Fibroblast of skin of back (primary cell): ENCODE results near the gene MARCHF9.

Experiments
- DNase-seq: peaks from one replicate; pipeline ENCODE4 v3.0.0-alpha.2; 2013

The MARCHF9 gene

GRCh38 chr12:57755454-57756372 lies 810 bp downstream of the MARCHF9 start:
- no peak for DNase-seq

GRCh38 chr12:57756406-57757341 lies 1.8 kb downstream of the MARCHF9 start:
- DNase-seq = no peak

GRCh38 chr12:57757771-57758170 lies 2.9 kb downstream of the MARCHF9 start:
- no peak for DNase-seq

GRCh38 chr12:57758552-57759359 lies 3.9 kb downstream of the MARCHF9 start:
- no peak for DNase-seq

- DNase-seq = no peak
Observed at GRCh38 chr12:57759360-57759980, 4.6 kb downstream of the MARCHF9 start.

- no peak for DNase-seq
Observed at GRCh38 chr12:57760347-57760982, 5.6 kb downstream of the MARCHF9 start.

GRCh38 chr12:57761391-57761998 lies 6.6 kb downstream of the MARCHF9 start:
- DNase-seq = no peak

- DNase-seq = no peak
Observed at GRCh38 chr12:57762463-57762862, 7.6 kb downstream of the MARCHF9 start.

GRCh38 chr12:57763881-57764661 lies 9.2 kb downstream of the MARCHF9 start:
- DNase-seq = no peak

- no peak for DNase-seq
Observed at GRCh38 chr12:57764662-57765002, 9.7 kb downstream of the MARCHF9 start.

- DNase-seq = peak; percentile 40
Observed at GRCh38 chr12:57765003-57765697, 10.2 kb downstream of the MARCHF9 start.

GRCh38 chr12:57765698-57766463 lies 11.0 kb downstream of the MARCHF9 start:
- DNase-seq = no peak

GRCh38 chr12:57766464-57767304 lies 11.8 kb downstream of the MARCHF9 start, which contains the start of gene CYP27B1:
CYP27B1 (minus strand) TSS chr12:57767078; CDS start chr12:57767041, 37 bp downstream.
- no peak for DNase-seq

GRCh38 chr12:57767305-57767698 lies 12.4 kb downstream of the MARCHF9 start:
- no peak for DNase-seq

- DNase-seq = no peak
Observed at GRCh38 chr12:57767876-57768275, 13.0 kb downstream of the MARCHF9 start.

GRCh38 chr12:57769594-57769993 lies 14.7 kb downstream of the MARCHF9 start:
- no peak for DNase-seq

- DNase-seq = no peak
Observed at GRCh38 chr12:57770734-57771133, 15.8 kb downstream of the MARCHF9 start.
